HEK293 (cell line): ENCODE measurements around the gene NUBPL.
A peak's percentile ranks its signal among the peaks of the same experiment; 100 is the strongest.

Experiments used
- HOXA7 ChIP-seq: sonication (generic); formaldehyde crosslinking; IDR thresholded peaks from 2 replicates; pipeline ENCODE4 v1.8.1; 2022; ENCODE audit warnings: missing genetic modification reagents, borderline replicate concordance
- HOXD13 ChIP-seq: sonication (generic); formaldehyde crosslinking; IDR thresholded peaks from 2 replicates; pipeline ENCODE4 v1.8.0; 2022; ENCODE audit warnings: missing genetic modification reagents, borderline replicate concordance
- KLF1 ChIP-seq: fragments of 450-650 bp; formaldehyde crosslinking; IDR thresholded peaks from 2 replicates; pipeline ENCODE4 v1.5.1; 2016; ENCODE audit warnings: missing biosample characterization, missing genetic modification characterization
- KLF9 ChIP-seq: fragments of 450-650 bp; formaldehyde crosslinking; IDR thresholded peaks from 2 replicates; pipeline ENCODE4 v1.5.1; 2016; ENCODE audit warnings: missing biosample characterization, missing genetic modification characterization, low read depth
- REPIN1 ChIP-seq: fragments of 450-650 bp; formaldehyde crosslinking; IDR thresholded peaks from 2 replicates; pipeline ENCODE4 v1.5.1; 2017; ENCODE audit warnings: missing biosample characterization, missing genetic modification characterization, low read depth
- SETDB1 ChIP-seq: IDR thresholded peaks from one replicate; pipeline ENCODE4 v1.6.1; 2017; ENCODE audit warnings: mild to moderate bottlenecking, low read length, moderate library complexity, mixed read lengths; ENCODE audit not compliant: insufficient read length
- ZBTB7A ChIP-seq: fragments of 450-650 bp; formaldehyde crosslinking; IDR thresholded peaks from 2 replicates; pipeline ENCODE4 v1.5.1; 2016; ENCODE audit warnings: low read depth, missing biosample characterization, missing genetic modification characterization
- ZBTB8A ChIP-seq: fragments of 450-650 bp; formaldehyde crosslinking; IDR thresholded peaks from 2 replicates; pipeline ENCODE4 v1.5.1; 2016; ENCODE audit warnings: missing biosample characterization, missing genetic modification characterization
- ZFP41 ChIP-seq: fragments of 450-650 bp; formaldehyde crosslinking; IDR thresholded peaks from 2 replicates; pipeline ENCODE4 v1.5.1; 2016; ENCODE audit warnings: missing biosample characterization, missing genetic modification characterization, borderline replicate concordance
- ZNF169 ChIP-seq: fragments of 450-650 bp; formaldehyde crosslinking; IDR thresholded peaks from 2 replicates; pipeline ENCODE4 v1.5.1; 2016; ENCODE audit warnings: missing biosample characterization, missing genetic modification characterization
- ZNF211 ChIP-seq: fragments of 450-650 bp; formaldehyde crosslinking; IDR thresholded peaks from 2 replicates; pipeline ENCODE4 v1.5.1; 2016; ENCODE audit warnings: low read depth, missing biosample characterization, missing genetic modification characterization
- ZNF223 ChIP-seq: fragments of 450-650 bp; formaldehyde crosslinking; IDR thresholded peaks from 2 replicates; pipeline ENCODE4 v1.5.1; 2016; ENCODE audit warnings: missing biosample characterization, missing genetic modification characterization
- ZNF266 ChIP-seq: fragments of 450-650 bp; formaldehyde crosslinking; IDR thresholded peaks from 2 replicates; pipeline ENCODE4 v1.5.1; 2016; ENCODE audit warnings: missing biosample characterization, missing genetic modification characterization, low read depth
- ZNF274 ChIP-seq, 2 experiments: fragments of 200-500 bp in 1 of 2; fragments of 450-650 bp in 1 of 2; sonication (Bioruptor generic) in 1 of 2; formaldehyde crosslinking in 1 of 2; IDR thresholded peaks; 2 replicates each; pipeline versions ENCODE4 v1.5.1 to v1.6.1; 2014 to 2016; ENCODE audit warnings: borderline replicate concordance in 1 of 2, inconsistent platforms in 1 of 2, low read length in 1 of 2, missing biosample characterization in 1 of 2, missing genetic modification characterization in 1 of 2
- ZNF366 ChIP-seq: fragments of 450-650 bp; formaldehyde crosslinking; conservative IDR thresholded peaks from 2 replicates; pipeline ENCODE4 v1.5.1; 2016; ENCODE audit warnings: missing biosample characterization, missing genetic modification characterization
- ZNF416 ChIP-seq: fragments of 450-650 bp; formaldehyde crosslinking; IDR thresholded peaks from 2 replicates; pipeline ENCODE4 v1.5.1; 2016; ENCODE audit warnings: missing biosample characterization, missing genetic modification characterization
- ZNF423 ChIP-seq: fragments of 450-650 bp; formaldehyde crosslinking; IDR thresholded peaks from 2 replicates; pipeline ENCODE4 v1.5.1; 2016; ENCODE audit warnings: missing biosample characterization, missing genetic modification characterization
- ZNF426 ChIP-seq: fragments of 450-650 bp; formaldehyde crosslinking; IDR thresholded peaks from 2 replicates; pipeline ENCODE4 v1.5.1; 2017; ENCODE audit warnings: missing biosample characterization, missing genetic modification characterization, mild to moderate bottlenecking, inconsistent platforms, moderate library complexity
- ZNF521 ChIP-seq: fragments of 450-650 bp; formaldehyde crosslinking; IDR thresholded peaks from 2 replicates; pipeline ENCODE4 v1.5.1; 2017; ENCODE audit warnings: missing biosample characterization, mild to moderate bottlenecking, missing genetic modification characterization
- ZNF548 ChIP-seq: fragments of 450-650 bp; formaldehyde crosslinking; IDR thresholded peaks from 2 replicates; pipeline ENCODE4 v1.5.1; 2016; ENCODE audit warnings: missing biosample characterization, missing genetic modification characterization
- ZNF677 ChIP-seq: fragments of 450-650 bp; IDR thresholded peaks from 2 replicates; pipeline ENCODE4 v1.5.0; 2018; ENCODE audit warnings: missing biosample characterization, mild to moderate bottlenecking, missing genetic modification characterization, moderate library complexity
- ZNF777 ChIP-seq: fragments of 450-650 bp; formaldehyde crosslinking; IDR thresholded peaks from 2 replicates; pipeline ENCODE4 v1.5.1; 2017; ENCODE audit warnings: missing biosample characterization, missing genetic modification characterization, borderline replicate concordance
- TF ChIP-seq, protein P1 (sequence below): fragments of 450-650 bp; formaldehyde crosslinking; IDR thresholded peaks from 2 replicates; pipeline ENCODE4 v1.5.1; 2016; ENCODE audit warnings: missing biosample characterization, missing genetic modification characterization, low read depth
- TF ChIP-seq, protein P2 (sequence below): fragments of 450-650 bp; formaldehyde crosslinking; IDR thresholded peaks from 2 replicates; pipeline ENCODE4 v1.5.1; 2016; ENCODE audit warnings: missing biosample characterization, missing genetic modification characterization, borderline replicate concordance
- TF ChIP-seq, protein P3 (sequence below): fragments of 450-650 bp; formaldehyde crosslinking; IDR thresholded peaks from 2 replicates; pipeline ENCODE4 v1.5.1; 2016; ENCODE audit warnings: missing biosample characterization, missing genetic modification characterization
- TF ChIP-seq, protein P4 (sequence below): fragments of 450-650 bp; formaldehyde crosslinking; IDR thresholded peaks from 2 replicates; pipeline ENCODE4 v1.5.1; 2017; ENCODE audit warnings: missing biosample characterization, missing genetic modification characterization
- TF ChIP-seq, protein P5 (sequence below): fragments of 450-650 bp; formaldehyde crosslinking; IDR thresholded peaks from 2 replicates; pipeline ENCODE4 v1.5.1; 2016; ENCODE audit warnings: missing biosample characterization, missing genetic modification characterization

The NUBPL gene

DNA sequence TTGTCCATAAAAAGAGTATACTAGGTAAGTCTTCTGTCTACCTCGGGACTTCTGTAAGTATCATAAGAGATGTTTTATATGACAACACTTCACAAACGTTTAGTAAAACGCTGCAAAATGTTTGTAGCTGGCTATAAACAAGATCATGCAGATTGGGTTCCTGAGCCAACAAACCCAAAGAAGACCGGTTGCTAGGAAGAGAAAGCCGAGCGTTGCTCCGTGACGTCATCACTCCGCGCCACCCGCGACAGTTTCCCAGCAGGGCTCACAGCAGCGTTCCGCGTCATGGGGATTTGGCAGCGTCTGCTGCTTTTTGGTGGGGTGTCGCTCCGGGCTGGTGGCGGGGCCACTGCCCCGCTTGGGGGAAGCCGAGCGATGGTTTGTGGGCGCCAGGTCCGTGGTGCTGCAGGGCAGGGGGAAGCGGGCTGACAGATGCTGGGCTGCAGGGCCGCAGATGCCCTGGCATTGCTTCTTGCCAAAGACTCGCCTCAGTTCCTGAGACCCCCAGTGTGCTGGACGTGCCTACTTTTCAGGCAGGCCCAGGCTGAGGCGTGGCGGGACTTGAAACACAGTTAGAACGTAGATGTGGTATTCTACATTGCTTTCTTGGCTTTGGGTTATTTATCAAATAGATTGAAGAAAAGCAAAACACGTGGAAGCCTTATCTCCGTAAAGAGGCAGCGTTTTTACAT lies at the start of gene NUBPL (continued):
- TF ChIP-seq, protein P1, sequence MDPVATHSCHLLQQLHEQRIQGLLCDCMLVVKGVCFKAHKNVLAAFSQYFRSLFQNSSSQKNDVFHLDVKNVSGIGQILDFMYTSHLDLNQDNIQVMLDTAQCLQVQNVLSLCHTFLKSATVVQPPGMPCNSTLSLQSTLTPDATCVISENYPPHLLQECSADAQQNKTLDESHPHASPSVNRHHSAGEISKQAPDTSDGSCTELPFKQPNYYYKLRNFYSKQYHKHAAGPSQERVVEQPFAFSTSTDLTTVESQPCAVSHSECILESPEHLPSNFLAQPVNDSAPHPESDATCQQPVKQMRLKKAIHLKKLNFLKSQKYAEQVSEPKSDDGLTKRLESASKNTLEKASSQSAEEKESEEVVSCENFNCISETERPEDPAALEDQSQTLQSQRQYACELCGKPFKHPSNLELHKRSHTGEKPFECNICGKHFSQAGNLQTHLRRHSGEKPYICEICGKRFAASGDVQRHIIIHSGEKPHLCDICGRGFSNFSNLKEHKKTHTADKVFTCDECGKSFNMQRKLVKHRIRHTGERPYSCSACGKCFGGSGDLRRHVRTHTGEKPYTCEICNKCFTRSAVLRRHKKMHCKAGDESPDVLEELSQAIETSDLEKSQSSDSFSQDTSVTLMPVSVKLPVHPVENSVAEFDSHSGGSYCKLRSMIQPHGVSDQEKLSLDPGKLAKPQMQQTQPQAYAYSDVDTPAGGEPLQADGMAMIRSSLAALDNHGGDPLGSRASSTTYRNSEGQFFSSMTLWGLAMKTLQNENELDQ (tag by site-specific recombination) = no peak
- TF ChIP-seq ZNF426 (tag by site-specific recombination) (no peak), ZNF266 (no peak), ZNF548 (tag by site-specific recombination) (no peak), ZNF274 (IDR thresholded peaks at IDR 0.05; ENCODE audit: low read length) (no peak), ZNF274 (tag by site-specific recombination; IDR thresholded peaks at IDR 0.05; ENCODE audit: borderline replicate concordance) (no peak), REPIN1 (tag by site-specific recombination) (no peak), ZNF366 (tag by site-specific recombination) (no peak), ZNF423 (tag by site-specific recombination) (0 out of 2 replicates have a peak, but pooled peaks have one; percentile 41), ZNF677 (tag by site-specific recombination) (no peak), HOXA7 (CRISPR knock-in tag) (no peak), KLF9 (tag by site-specific recombination) (no peak), ZFP41 (tag by site-specific recombination) (no peak), ZBTB7A (tag by site-specific recombination) (no peak; the same call in 1 of the 2 replicates), ZNF169 (tag by site-specific recombination) (no peak), ZNF416 (tag by site-specific recombination) (no peak), KLF1 (tag by site-specific recombination) (no peak), ZNF777 (no peak), ZNF211 (tag by site-specific recombination) (no peak), ZNF521 (tag by site-specific recombination) (no peak), SETDB1 (no peak), HOXD13 (CRISPR knock-in tag) (no peak), ZBTB8A (tag by site-specific recombination) (peak; percentile 75), ZNF223 (tag by site-specific recombination) (no peak)
- TF ChIP-seq, protein P2, sequence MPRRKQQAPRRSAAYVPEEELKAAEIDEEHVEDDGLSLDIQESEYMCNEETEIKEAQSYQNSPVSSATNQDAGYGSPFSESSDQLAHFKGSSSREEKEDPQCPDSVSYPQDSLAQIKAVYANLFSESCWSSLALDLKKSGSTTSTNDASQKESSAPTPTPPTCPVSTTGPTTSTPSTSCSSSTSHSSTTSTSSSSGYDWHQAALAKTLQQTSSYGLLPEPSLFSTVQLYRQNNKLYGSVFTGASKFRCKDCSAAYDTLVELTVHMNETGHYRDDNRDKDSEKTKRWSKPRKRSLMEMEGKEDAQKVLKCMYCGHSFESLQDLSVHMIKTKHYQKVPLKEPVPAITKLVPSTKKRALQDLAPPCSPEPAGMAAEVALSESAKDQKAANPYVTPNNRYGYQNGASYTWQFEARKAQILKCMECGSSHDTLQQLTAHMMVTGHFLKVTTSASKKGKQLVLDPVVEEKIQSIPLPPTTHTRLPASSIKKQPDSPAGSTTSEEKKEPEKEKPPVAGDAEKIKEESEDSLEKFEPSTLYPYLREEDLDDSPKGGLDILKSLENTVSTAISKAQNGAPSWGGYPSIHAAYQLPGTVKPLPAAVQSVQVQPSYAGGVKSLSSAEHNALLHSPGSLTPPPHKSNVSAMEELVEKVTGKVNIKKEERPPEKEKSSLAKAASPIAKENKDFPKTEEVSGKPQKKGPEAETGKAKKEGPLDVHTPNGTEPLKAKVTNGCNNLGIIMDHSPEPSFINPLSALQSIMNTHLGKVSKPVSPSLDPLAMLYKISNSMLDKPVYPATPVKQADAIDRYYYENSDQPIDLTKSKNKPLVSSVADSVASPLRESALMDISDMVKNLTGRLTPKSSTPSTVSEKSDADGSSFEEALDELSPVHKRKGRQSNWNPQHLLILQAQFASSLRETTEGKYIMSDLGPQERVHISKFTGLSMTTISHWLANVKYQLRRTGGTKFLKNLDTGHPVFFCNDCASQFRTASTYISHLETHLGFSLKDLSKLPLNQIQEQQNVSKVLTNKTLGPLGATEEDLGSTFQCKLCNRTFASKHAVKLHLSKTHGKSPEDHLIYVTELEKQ (tag by site-specific recombination) = no peak
- TF ChIP-seq, protein P3, sequence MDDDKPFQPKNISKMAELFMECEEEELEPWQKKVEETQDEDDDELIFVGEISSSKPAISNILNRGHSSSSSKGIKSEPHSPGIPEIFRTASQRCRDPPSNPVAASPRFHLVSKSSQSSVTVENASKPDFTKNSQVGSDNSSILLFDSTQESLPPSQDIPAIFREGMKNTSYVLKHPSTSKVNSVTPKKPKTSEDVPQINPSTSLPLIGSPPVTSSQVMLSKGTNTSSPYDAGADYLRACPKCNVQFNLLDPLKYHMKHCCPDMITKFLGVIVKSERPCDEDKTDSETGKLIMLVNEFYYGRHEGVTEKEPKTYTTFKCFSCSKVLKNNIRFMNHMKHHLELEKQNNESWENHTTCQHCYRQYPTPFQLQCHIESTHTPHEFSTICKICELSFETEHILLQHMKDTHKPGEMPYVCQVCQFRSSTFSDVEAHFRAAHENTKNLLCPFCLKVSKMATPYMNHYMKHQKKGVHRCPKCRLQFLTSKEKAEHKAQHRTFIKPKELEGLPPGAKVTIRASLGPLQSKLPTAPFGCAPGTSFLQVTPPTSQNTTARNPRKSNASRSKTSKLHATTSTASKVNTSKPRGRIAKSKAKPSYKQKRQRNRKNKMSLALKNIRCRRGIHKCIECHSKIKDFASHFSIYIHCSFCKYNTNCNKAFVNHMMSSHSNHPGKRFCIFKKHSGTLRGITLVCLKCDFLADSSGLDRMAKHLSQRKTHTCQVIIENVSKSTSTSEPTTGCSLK (tag by site-specific recombination) = no peak
- TF ChIP-seq, protein P4, sequence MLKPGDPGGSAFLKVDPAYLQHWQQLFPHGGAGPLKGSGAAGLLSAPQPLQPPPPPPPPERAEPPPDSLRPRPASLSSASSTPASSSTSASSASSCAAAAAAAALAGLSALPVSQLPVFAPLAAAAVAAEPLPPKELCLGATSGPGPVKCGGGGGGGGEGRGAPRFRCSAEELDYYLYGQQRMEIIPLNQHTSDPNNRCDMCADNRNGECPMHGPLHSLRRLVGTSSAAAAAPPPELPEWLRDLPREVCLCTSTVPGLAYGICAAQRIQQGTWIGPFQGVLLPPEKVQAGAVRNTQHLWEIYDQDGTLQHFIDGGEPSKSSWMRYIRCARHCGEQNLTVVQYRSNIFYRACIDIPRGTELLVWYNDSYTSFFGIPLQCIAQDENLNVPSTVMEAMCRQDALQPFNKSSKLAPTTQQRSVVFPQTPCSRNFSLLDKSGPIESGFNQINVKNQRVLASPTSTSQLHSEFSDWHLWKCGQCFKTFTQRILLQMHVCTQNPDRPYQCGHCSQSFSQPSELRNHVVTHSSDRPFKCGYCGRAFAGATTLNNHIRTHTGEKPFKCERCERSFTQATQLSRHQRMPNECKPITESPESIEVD = no peak
- TF ChIP-seq, protein P5, sequence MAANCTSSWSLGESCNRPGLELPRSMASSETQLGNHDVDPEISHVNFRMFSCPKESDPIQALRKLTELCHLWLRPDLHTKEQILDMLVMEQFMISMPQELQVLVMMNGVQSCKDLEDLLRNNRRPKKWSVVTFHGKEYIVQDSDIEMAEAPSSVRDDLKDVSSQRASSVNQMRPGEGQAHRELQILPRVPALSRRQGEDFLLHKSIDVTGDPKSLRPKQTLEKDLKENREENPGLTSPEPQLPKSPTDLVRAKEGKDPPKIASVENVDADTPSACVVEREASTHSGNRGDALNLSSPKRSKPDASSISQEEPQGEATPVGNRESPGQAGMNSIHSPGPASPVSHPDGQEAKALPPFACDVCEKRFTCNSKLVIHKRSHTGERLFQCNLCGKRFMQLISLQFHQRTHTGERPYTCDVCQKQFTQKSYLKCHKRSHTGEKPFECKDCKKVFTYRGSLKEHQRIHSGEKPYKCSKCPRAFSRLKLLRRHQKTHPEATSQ (tag by site-specific recombination) = peak; percentile 78; the same call in 1 of the 2 replicates
